Heart right ventricle (tissue), 16 donors: ENCODE results near the gene TMPRSS2. TPM values are rescaled to one million over a fixed set of nuclear protein-coding genes. Genes with fewer than 3 reads are reported as not detected.

ENCODE experiments used
- ATAC-seq, 8 donors: fragments of 200-7000 bp; cut with Tn5 transposase; one replicate each; pipeline ENCODE4 v1.9.1; 2020; ENCODE audit warnings: mild to moderate bottlenecking in 8 of 8, moderate library complexity in 8 of 8, moderate number of reproducible peaks in 1 of 8
- DNase-seq, 2 donors: peaks; one replicate each; pipeline ENCODE4 v3.0.0-alpha.2; 2020
- H3K27ac ChIP-seq, 10 donors: fragments of 200-600 bp; sonication (generic) in 2 of 10; one replicate each; pipeline versions ENCODE4 v1.5.0 to v1.8.0; 2020 to 2022; ENCODE audit warnings: mild to moderate bottlenecking in 3 of 10
- H3K27me3 ChIP-seq, 7 donors: fragments of 200-600 bp; one replicate each; pipeline ENCODE4 v1.8.0; 2021 to 2022; ENCODE audit warnings: mild to moderate bottlenecking in 2 of 7
- H3K36me3 ChIP-seq, 9 donors: fragments of 200-600 bp; sonication (generic) in 1 of 9; one replicate each; pipeline versions ENCODE4 v1.5.0 to v1.8.0; 2020 to 2022; ENCODE audit warnings: mild to moderate bottlenecking in 2 of 9
- H3K4me1 ChIP-seq, 9 donors: fragments of 200-600 bp; sonication (generic) in 1 of 9; one replicate each; pipeline versions ENCODE4 v1.5.0 to v1.8.0; 2020 to 2022; ENCODE audit warnings: mild to moderate bottlenecking in 4 of 9
- H3K4me3 ChIP-seq, 10 donors: fragments of 200-600 bp; sonication (generic) in 2 of 10; one replicate each; pipeline versions ENCODE4 v1.5.0 to v1.8.0; 2020 to 2022; ENCODE audit warnings: mild to moderate bottlenecking in 7 of 10, moderate library complexity in 2 of 10
- H3K9me3 ChIP-seq, 11 donors: fragments of 200-600 bp in 10 of 11; sonication (generic) in 2 of 11; one replicate each; pipeline versions ENCODE4 v1.5.0 to v1.8.0; 2013 to 2022; ENCODE audit warnings: mild to moderate bottlenecking in 2 of 11, control low read depth in 1 of 11, moderate library complexity in 1 of 11
- CTCF ChIP-seq, 9 donors: fragments of 200-600 bp; sonication (generic) in 2 of 9; IDR thresholded peaks; one replicate each; pipeline versions ENCODE4 v1.5.0 to v1.8.0; 2021 to 2022; ENCODE audit warnings: antibody characterized with exemption in 9 of 9, mild to moderate bottlenecking in 5 of 9, moderate library complexity in 1 of 9
- WGBS, 2 donors: extraction: QIAGEN DNeasy Blood & Tissue Kit; methylation state at CpG; one replicate each; pipeline ENCODE4 v1.1.7; 2013; ENCODE audit warnings: inconsistent platforms in 1 of 2; 5-methylcytosine and 5-hydroxymethylcytosine counted together
- intact Hi-C, 10 donors: fragments of 100-400 bp; cut with DNase I; formaldehyde crosslinking; loops; one replicate each; pipeline versions ENCODE4 v1.11.1 to v1.14.2; 2022
- polyA plus RNA-seq, 2 donors: library from polyadenylated mRNA; stranded (reverse); fragments of 200-250 nt; gene quantifications; one replicate each; pipeline ENCODE4 v1.2.3, GENCODE V29; 2013
- total RNA-seq, 10 donors: library from RNA; stranded (reverse); fragmentation: NEBNext Ultra II Directional in 3 of 10; extraction: Animal tissue kit (Norgen Biotek cat#: 25700) in 3 of 10; gene quantifications; one replicate each; pipeline versions ENCODE4 v1.2.1 to v1.2.4, GENCODE V29; 2021 to 2023
- donor health status: Arrhythmogenic right ventricular cardiomyopathy.
- donor health status: ischemic (EF 13 %, LVEDD 7.1; RV severe dilation, severe dysfunction).
- donor health status: healthy with polysubstance abuse.
- donor health status: DM: no; HTN: yes; CAD: no.
- donor health status: DM: no; HTN: no; CAD: no.
- donor health status: ischemic (EF 25% LVEDD 6.9; RV normal size, moderate dysfunction).
- donor health status: ischemic (EF 25% LVEDD 5.7; RV mildly dilated, moderate dysfunction).
- donor health status: healthy.
- donor health status: DM: yes; HTN: yes; CAD: no.
- donor health status: Ischemic cardiomyopathy.
- donor health status: ischemic (EF 35%, LVEDD 5.7; RV mildly dilated, moderate dysfunction).
- donor health status: nonischemic (EF 11% LVEDD 7.7; RV severe dilation, severe dysfunction).
- donor health status: DM: yes; HTN: yes; CAD: no.
- donor health status: PGD.
- donor health status: ischemic (EF 29% LVEDD 5.4; RV normal size, mild dysfunction).
- donor health status: nonischemic (EF 23%, LVEDD 6.1; RV moderate dilation, normal function).

The TMPRSS2 gene
- total and polyA plus RNA-seq, 12 donors, result 0.03 TPM; not detected in 11

- intact Hi-C loops, result loop anchor here in 4 of 10 donors (5.0 to 10.0 kb wide), 3 partner anchors 63 to 265 kb away; partner anchors contain the start of genes MX2 (in 3 of the 4) and BACE2 (in 1 of the 4)
- H3K9me3 ChIP-seq, result peaks cover 0 to 12% (median 0%) of the 10 kb centered on the region in 11 donors
- H3K4me1 ChIP-seq, result peaks cover 0 to 41% (median 15%) of the 10 kb centered on the region in 9 donors
- DNase-seq (no peak), ATAC-seq (no peak)
- no peak overlapping the region for H3K27ac ChIP-seq
- no peak for TF ChIP-seq CTCF (IDR thresholded peaks at IDR 0.05)
- H3K27me3 ChIP-seq, result peaks cover 0 to 17% (median 0%) of the 10 kb centered on the region in 7 donors
- H3K36me3 ChIP-seq, result peaks cover 0 to 75% (median 31%) of the 10 kb centered on the region in 9 donors
- no peak overlapping the region for H3K4me3 ChIP-seq
- WGBS, 2 donors, result 77 to 79% methylated on average over 9 of the region's 9 CpGs
Observed at GRCh38 chr21:41429925-41430491, 78.0 kb downstream of the TMPRSS2 start.

GRCh38 chr21:41429305-41429704 lies 78.7 kb downstream of the TMPRSS2 start:
- Histone ChIP-seq H3K4me1 (peaks cover 0 to 45% (median 15%) of the 10 kb centered on the region in 9 donors), H3K27me3 (peaks cover 0 to 17% (median 0%) of the 10 kb centered on the region in 7 donors), H3K4me3 (no peak overlapping the region), H3K9me3 (peaks cover 0 to 4% (median 0%) of the 10 kb centered on the region in 11 donors), H3K36me3 (peaks cover 0 to 68% (median 25%) of the 10 kb centered on the region in 9 donors), H3K27ac (no peak overlapping the region)
- no peak for TF ChIP-seq CTCF (IDR thresholded peaks at IDR 0.05)
- no peak for DNase-seq
- intact Hi-C loops, result loop anchor here in 4 of 10 donors (5.0 to 10.0 kb wide), 3 partner anchors 62 to 265 kb away; partner anchors contain the start of genes MX2 (in 3 of the 4) and BACE2 (in 1 of the 4)
- ATAC-seq, result no peak
- WGBS, 2 donors, result 94 to 97% methylated on average over 3 of the region's 3 CpGs

- H3K36me3 ChIP-seq, result peaks cover 0 to 63% (median 21%) of the 10 kb centered on the region in 9 donors
- no peak for DNase-seq
- H3K9me3 ChIP-seq, result no peaks in the 10 kb centered on the region
- H3K4me1 ChIP-seq, result peaks cover 0 to 45% (median 15%) of the 10 kb centered on the region in 9 donors
- no peak overlapping the region for H3K27ac ChIP-seq
- peaks cover 0 to 17% (median 0%) of the 10 kb centered on the region in 7 donors for H3K27me3 ChIP-seq
- WGBS, 2 donors, result 90 to 93% methylated on average over 6 of the region's 6 CpGs
- ATAC-seq, result no peak
- peak overlapping the region in 1 of 10 donors; percentile 86 for H3K4me3 ChIP-seq
- no peak for TF ChIP-seq CTCF (IDR thresholded peaks at IDR 0.05)
- intact Hi-C loops, result loop anchor here in 4 of 10 donors (5.0 to 10.0 kb wide), 3 partner anchors 62 to 264 kb away; partner anchors contain the start of genes MX2 (in 3 of the 4) and BACE2 (in 1 of the 4)
Observed at GRCh38 chr21:41428847-41429246, 79.1 kb downstream of the TMPRSS2 start.

- peaks cover 0 to 45% (median 19%) of the 10 kb centered on the region in 9 donors for H3K4me1 ChIP-seq
- intact Hi-C loops, result loop anchor here in 4 of 10 donors (5.0 to 10.0 kb wide), 3 partner anchors 61 to 264 kb away; partner anchors contain the start of genes MX2 (in 3 of the 4) and BACE2 (in 1 of the 4)
- peaks cover 0 to 17% (median 0%) of the 10 kb centered on the region in 7 donors for H3K27me3 ChIP-seq
- ATAC-seq (no peak), DNase-seq (no peak)
- H3K4me3 ChIP-seq, result peak overlapping the region in 1 of 10 donors; percentile 86
- H3K27ac ChIP-seq, result no peak overlapping the region
- peaks cover 0 to 58% (median 19%) of the 10 kb centered on the region in 9 donors for H3K36me3 ChIP-seq
- no peaks in the 10 kb centered on the region for H3K9me3 ChIP-seq
- WGBS, 2 donors, result 91 to 92% methylated on average over 8 of the region's 8 CpGs
- no peak for TF ChIP-seq CTCF (IDR thresholded peaks at IDR 0.05)
Observed at GRCh38 chr21:41428311-41428710, 79.6 kb downstream of the TMPRSS2 start.
